ENCODE measurements around the gene NT5C1A. TPM values are rescaled to one million over a fixed set of nuclear protein-coding genes. Genes with fewer than 3 reads are reported as not detected.

NT5C1A gene
- total and polyA plus RNA-seq, 2 experiments from 2014 or later = not detected

DNA sequence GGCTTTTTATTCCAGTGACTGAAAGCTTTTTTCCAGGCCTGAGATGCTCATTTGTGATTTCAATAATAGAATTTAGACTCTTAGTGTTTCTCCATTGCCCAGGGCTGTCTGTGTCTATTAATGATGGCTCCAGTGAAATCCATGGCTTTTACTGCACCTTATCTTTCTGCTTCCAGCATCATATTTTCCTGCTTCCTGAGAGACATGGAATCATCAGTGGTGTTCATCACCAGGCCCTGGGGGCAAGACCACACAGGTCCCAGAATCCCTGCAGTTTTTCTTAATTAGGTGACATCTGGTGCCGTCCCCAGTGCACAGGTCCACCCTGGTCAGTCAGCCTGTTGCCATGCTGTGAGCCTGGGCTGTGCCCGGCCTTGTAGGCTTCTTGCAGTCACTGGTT, 15.5 kb downstream of the NT5C1A start:
- in situ Hi-C loops (cut with MboI) = no loop called here
- Histone ChIP-seq H4K20me1 (ENCODE audit: insufficient read depth) (no peaks in the 10 kb centered on the region), H2AFZ (no peak overlapping the region), H3K9me2 (ENCODE audit: insufficient read depth) (no peaks in the 10 kb centered on the region), H3K79me2 (ENCODE audit: insufficient read depth) (no peaks in the 10 kb centered on the region), H3K9me3 (ENCODE audit: low read depth) (no peaks in the 10 kb centered on the region), H3F3A (ENCODE audit: insufficient read depth) (0 out of 2 replicates have a peak, but pooled peaks cover 5% of the 10 kb centered on the region), H3K9ac (no peak overlapping the region), H3K36me3 (ENCODE audit: low read depth) (no peaks in the 10 kb centered on the region), H3K27ac (no peak overlapping the region), H3K4me1 (ENCODE audit: insufficient read depth) (no peaks in the 10 kb centered on the region), H3K27me3 (replicated peaks; ENCODE audit: insufficient read depth) (0 out of 2 replicates have a peak, but pooled peaks cover 14% of the 10 kb centered on the region), H3K4me3 (no peak overlapping the region), H3K4me2 (ENCODE audit: unreplicated experiment) (no peak overlapping the region)
- TF ChIP-seq EZH2 (IDR thresholded peaks at IDR 0.05; ENCODE audit: insufficient read depth, poor library complexity, severe bottlenecking) = no peak
- TF ChIP-seq EZH2phosphoT487 (IDR thresholded peaks at IDR 0.05; ENCODE audit: insufficient read depth, low read depth) = no peak
- 38 to 39% methylated on average over 2 of the region's 2 CpGs for WGBS, 2 experiments (ENCODE audit: low coverage in 1 of 2, low lambda C conversion rate in 2 of 2, missing lambda C conversion rate in 2 of 2)
- DNase-seq = no peak

GRCh38 chr1:39655578-39656268, 16.2 kb downstream of the NT5C1A start:
- no peak for DNase-seq
- no peaks in the 10 kb centered on the region for H3K79me2 ChIP-seq (ENCODE audit: insufficient read depth)
- H2AFZ ChIP-seq = no peak overlapping the region
- 0 out of 2 replicates have a peak, but pooled peaks cover 5% of the 10 kb centered on the region for H3F3A ChIP-seq (ENCODE audit: insufficient read depth)
- 0 out of 2 replicates have a peak, but pooled peaks cover 14% of the 10 kb centered on the region for H3K27me3 ChIP-seq (replicated peaks; ENCODE audit: insufficient read depth)
- H3K4me1 ChIP-seq (ENCODE audit: insufficient read depth) = no peaks in the 10 kb centered on the region
- WGBS, 2 experiments (ENCODE audit: low coverage in 1 of 2, low lambda C conversion rate in 2 of 2, missing lambda C conversion rate in 2 of 2) = 62 to 66% methylated on average over 5 of the region's 5 CpGs
- no peaks in the 10 kb centered on the region for H3K9me2 ChIP-seq (ENCODE audit: insufficient read depth)
- H4K20me1 ChIP-seq (ENCODE audit: insufficient read depth) = no peaks in the 10 kb centered on the region
- H3K4me2 ChIP-seq (ENCODE audit: unreplicated experiment) = no peak overlapping the region
- TF ChIP-seq EZH2phosphoT487 (IDR thresholded peaks at IDR 0.05; ENCODE audit: insufficient read depth, low read depth) (no peak), EZH2 (IDR thresholded peaks at IDR 0.05; ENCODE audit: insufficient read depth, poor library complexity, severe bottlenecking) (no peak)
- H3K27ac ChIP-seq = no peak overlapping the region
- in situ Hi-C loops (cut with MboI) = no loop called here
- no peak overlapping the region for H3K9ac ChIP-seq
- H3K9me3 ChIP-seq (ENCODE audit: low read depth) = no peaks in the 10 kb centered on the region
- no peak overlapping the region for H3K4me3 ChIP-seq
- H3K36me3 ChIP-seq (ENCODE audit: low read depth) = no peaks in the 10 kb centered on the region

GRCh38 chr1:39654291-39654690, 17.6 kb downstream of the NT5C1A start:
- Histone ChIP-seq H3F3A (ENCODE audit: insufficient read depth) (0 out of 2 replicates have a peak, but pooled peaks cover 5% of the 10 kb centered on the region), H4K20me1 (ENCODE audit: insufficient read depth) (no peaks in the 10 kb centered on the region), H2AFZ (no peak overlapping the region), H3K4me1 (ENCODE audit: insufficient read depth) (no peaks in the 10 kb centered on the region), H3K36me3 (ENCODE audit: low read depth) (no peaks in the 10 kb centered on the region), H3K9me2 (ENCODE audit: insufficient read depth) (no peaks in the 10 kb centered on the region), H3K27ac (no peak overlapping the region), H3K79me2 (ENCODE audit: insufficient read depth) (no peaks in the 10 kb centered on the region), H3K9me3 (ENCODE audit: low read depth) (no peaks in the 10 kb centered on the region), H3K27me3 (replicated peaks; ENCODE audit: insufficient read depth) (0 out of 2 replicates have a peak, but pooled peaks cover 7% of the 10 kb centered on the region), H3K4me2 (ENCODE audit: unreplicated experiment) (no peak overlapping the region), H3K4me3 (no peak overlapping the region), H3K9ac (no peak overlapping the region)
- 67 to 70% methylated on average over 7 of the region's 7 CpGs for WGBS, 2 experiments (ENCODE audit: low coverage in 1 of 2, low lambda C conversion rate in 2 of 2, missing lambda C conversion rate in 2 of 2)
- TF ChIP-seq EZH2phosphoT487 (IDR thresholded peaks at IDR 0.05; ENCODE audit: insufficient read depth, low read depth) (no peak), EZH2 (IDR thresholded peaks at IDR 0.05; ENCODE audit: insufficient read depth, poor library complexity, severe bottlenecking) (no peak)
- in situ Hi-C loops (cut with MboI) = loop anchor here (5.0 kb wide), 1 partner anchor 37 kb away; no protein-coding TSS in a partner anchor
- peak; percentile 50 for DNase-seq

DNA sequence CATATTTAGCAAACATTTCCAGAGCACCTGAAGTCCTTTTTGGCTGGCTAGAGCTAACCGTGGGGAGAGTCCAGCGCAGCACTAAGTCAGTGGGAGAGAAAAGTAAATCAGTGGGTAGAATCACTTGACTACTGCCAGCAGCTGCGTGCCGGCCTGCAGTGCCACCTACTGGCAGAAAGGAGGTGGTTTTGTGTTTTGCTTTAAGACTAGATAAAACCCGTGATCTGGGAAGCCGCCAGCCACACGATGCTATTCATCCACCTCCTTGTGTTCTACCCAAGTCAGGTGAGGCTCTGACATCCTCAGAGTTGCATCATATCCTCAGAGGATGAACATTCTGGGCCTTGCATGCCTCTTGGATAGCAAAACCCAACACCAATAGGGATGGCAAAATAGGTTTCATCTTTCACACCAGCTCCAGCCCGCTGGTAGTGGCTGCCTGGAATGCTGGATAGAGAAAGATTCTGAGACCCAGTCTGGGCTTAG, 18.3 kb downstream of the NT5C1A start:
- H3K4me1 ChIP-seq (ENCODE audit: insufficient read depth) = no peaks in the 10 kb centered on the region
- WGBS, 2 experiments (ENCODE audit: low coverage in 1 of 2, low lambda C conversion rate in 2 of 2, missing lambda C conversion rate in 2 of 2) = 7 to 8% methylated on average over 8 of the region's 8 CpGs

More for the DNA sequence above, 18.3 kb downstream of the NT5C1A start:
- no peaks in the 10 kb centered on the region for H4K20me1 ChIP-seq (ENCODE audit: insufficient read depth)
- H3K36me3 ChIP-seq (ENCODE audit: low read depth) = no peaks in the 10 kb centered on the region
- H3K27me3 ChIP-seq (replicated peaks; ENCODE audit: insufficient read depth) = 0 out of 2 replicates have a peak, but pooled peaks cover 7% of the 10 kb centered on the region
- no peak overlapping the region for H3K27ac ChIP-seq
- H3K4me3 ChIP-seq = no peak overlapping the region
- H3K4me2 ChIP-seq (ENCODE audit: unreplicated experiment) = no peak overlapping the region
- no peaks in the 10 kb centered on the region for H3K9me3 ChIP-seq (ENCODE audit: low read depth)
- TF ChIP-seq EZH2phosphoT487 (IDR thresholded peaks at IDR 0.05; ENCODE audit: insufficient read depth, low read depth) (no peak), EZH2 (IDR thresholded peaks at IDR 0.05; ENCODE audit: insufficient read depth, poor library complexity, severe bottlenecking) (no peak)
- in situ Hi-C loops (cut with MboI) = loop anchor here (5.0 kb wide), 1 partner anchor 36 kb away; no protein-coding TSS in a partner anchor
- no peaks in the 10 kb centered on the region for H3K9me2 ChIP-seq (ENCODE audit: insufficient read depth)
- H3K79me2 ChIP-seq (ENCODE audit: insufficient read depth) = no peaks in the 10 kb centered on the region
- H2AFZ ChIP-seq = no peak overlapping the region
- H3F3A ChIP-seq (ENCODE audit: insufficient read depth) = 0 out of 2 replicates have a peak, but pooled peaks cover 5% of the 10 kb centered on the region
- peak; percentile 83 for DNase-seq
- no peak overlapping the region for H3K9ac ChIP-seq

Data from GM23248 (cell line).